Activated CD4-positive, alpha-beta T cell treated with anti-CD3 and anti-CD28 coated beads, Interleukin-2, amount 50 U/mL, for 24 hours (primary cell): Measurements from ENCODE around the gene C6orf15.

Source experiments
- DNase-seq, 2 donors: peaks; one replicate each; pipeline ENCODE4 v3.0.0-alpha.2; 2020; ENCODE audit warnings: low read depth in 1 of 2, low spot score in 1 of 2

C6orf15 gene

GRCh38 chr6:31110825-31111582, 1.4 kb downstream of the C6orf15 start:
- no peak for DNase-seq

- DNase-seq, result no peak
Observed at GRCh38 chr6:31107052-31107451, 5.3 kb downstream of the C6orf15 start.

- DNase-seq, result no peak
Observed at GRCh38 chr6:31103136-31103535, 9.2 kb downstream of the C6orf15 start.

GRCh38 chr6:31098449-31098938, 13.9 kb downstream of the C6orf15 start:
- no peak for DNase-seq

- no peak for DNase-seq
Observed at GRCh38 chr6:31096656-31097055, 15.7 kb downstream of the C6orf15 start.

- DNase-seq, result no peak
Observed at GRCh38 chr6:31096215-31096614, 16.2 kb downstream of the C6orf15 start.

- peak in 1 of 2 donors; percentile 16 for DNase-seq
Observed at GRCh38 chr6:31094389-31094881, 17.9 kb downstream of the C6orf15 start.

GRCh38 chr6:31092769-31093505, 19.4 kb downstream of the C6orf15 start:
- DNase-seq, result no peak

- no peak for DNase-seq
Observed at GRCh38 chr6:31092238-31092637, 20.1 kb downstream of the C6orf15 start.

- no peak for DNase-seq
Observed at GRCh38 chr6:31091680-31092079, 20.7 kb downstream of the C6orf15 start.

- DNase-seq, result no peak
Observed at GRCh38 chr6:31090973-31091364, 21.4 kb downstream of the C6orf15 start.

- DNase-seq, result no peak
Observed at GRCh38 chr6:31090275-31090972, 22.0 kb downstream of the C6orf15 start.

GRCh38 chr6:31087494-31088089, 24.8 kb downstream of the C6orf15 start:
- peak; percentile 91 to 92 for DNase-seq

GRCh38 chr6:31086788-31087440, 25.5 kb downstream of the C6orf15 start:
- DNase-seq, result no peak

- DNase-seq, result peak in 1 of 2 donors; percentile 15
Observed at GRCh38 chr6:31083742-31084354, 28.5 kb downstream of the C6orf15 start.

GRCh38 chr6:31081872-31082271, 30.5 kb downstream of the C6orf15 start:
- DNase-seq, result no peak

GRCh38 chr6:31079656-31080261, 32.6 kb downstream of the C6orf15 start:
- DNase-seq, result peak; percentile 38 to 69

GRCh38 chr6:31076611-31077010, 35.8 kb downstream of the C6orf15 start:
- DNase-seq, result no peak

- DNase-seq, result no peak
Observed at GRCh38 chr6:31075528-31075927, 36.8 kb downstream of the C6orf15 start.

- no peak for DNase-seq
Observed at GRCh38 chr6:31074401-31074800, 38.0 kb downstream of the C6orf15 start.
